H1 (cell line): ENCODE data around the gene WDR91. TPM values are rescaled to one million over a fixed set of nuclear protein-coding genes. Genes with fewer than 3 reads are reported as not detected.

Source experiments
- CTCF ChIA-PET: fragments of 300-600 bp; sonication (Branson Sonifier 250); formaldehyde crosslinking; loops from one replicate; lab custom pipeline; 2021; ENCODE audit not compliant: partially characterized antibody; lab: Charles Lee
- POLR2A ChIA-PET: fragments of 300-600 bp; sonication (Branson Sonifier 250); formaldehyde crosslinking; loops from one replicate; lab custom pipeline; 2021; ENCODE audit warnings: inconsistent platforms; ENCODE audit not compliant: partially characterized antibody; lab: Charles Lee
- DNase-seq, 2 experiments: peaks; one replicate each; pipeline versions ENCODE4 v3.0.0 to v3.0.0-alpha.2; 2010 to 2022; ENCODE audit warnings: low spot score in 2 of 2, low read depth in 1 of 2, mixed read lengths in 1 of 2
- FAIRE-seq: peaks from 2 replicates; lab custom pipeline; 2011; peaks lifted over from hg19 to GRCh38; lab: Jason Lieb, UNC
- H2AFZ ChIP-seq: 2 replicates; pipeline ENCODE4 v1.8.1; 2012; ENCODE audit warnings: low read length, inconsistent platforms
- H2AK5ac ChIP-seq: 2 replicates; pipeline ENCODE4 v1.6.1; 2013; ENCODE audit warnings: low read depth, low read length
- H2BK120ac ChIP-seq: replicated peaks from 2 replicates; pipeline ENCODE3; 2013; ENCODE audit warnings: low read depth, low read length, inconsistent platforms
- H2BK12ac ChIP-seq: 2 replicates; pipeline ENCODE4 v1.6.1; 2013; ENCODE audit warnings: low read depth, low read length
- H2BK15ac ChIP-seq: 2 replicates; pipeline ENCODE4 v1.6.1; 2013; ENCODE audit warnings: low read length
- H2BK20ac ChIP-seq: 2 replicates; pipeline ENCODE4 v1.6.1; 2013; ENCODE audit warnings: low read length
- H2BK5ac ChIP-seq: 2 replicates; pipeline ENCODE4 v1.6.1; 2013; ENCODE audit warnings: low read depth, low read length
- H3K14ac ChIP-seq: 2 replicates; pipeline ENCODE4 v1.6.1; 2013; ENCODE audit warnings: inconsistent platforms; ENCODE audit not compliant: insufficient read length
- H3K18ac ChIP-seq: 2 replicates; pipeline ENCODE4 v1.6.1; 2013; ENCODE audit warnings: low read length; ENCODE audit errors: extremely low read depth
- H3K23ac ChIP-seq: 2 replicates; pipeline ENCODE4 v1.6.1; 2013; ENCODE audit warnings: inconsistent platforms; ENCODE audit not compliant: insufficient read length
- H3K23me2 ChIP-seq: 2 replicates; pipeline ENCODE4 v1.6.1; 2013; ENCODE audit warnings: low read depth, low read length
- H3K27ac ChIP-seq: 2 replicates; pipeline ENCODE4 v1.6.1; 2011; ENCODE audit warnings: low read depth, low read length, inconsistent platforms
- H3K27me3 ChIP-seq, 4 experiments: replicated peaks in 1 of 4; 1 replicate in 1 of 4; 2 replicates in 3 of 4; pipeline versions ENCODE4 v1.6.1 to v1.8.1; 2011 to 2013; ENCODE audit warnings: low read length in 3 of 4, mild to moderate bottlenecking in 3 of 4, inconsistent platforms in 2 of 4, mixed read lengths in 2 of 4, moderate library complexity in 1 of 4; ENCODE audit not compliant: control insufficient read depth in 3 of 4, insufficient read depth in 3 of 4; ENCODE audit errors: extremely low read depth in 1 of 4
- H3K36me3 ChIP-seq, 4 experiments: 2 replicates each; pipeline versions ENCODE4 v1.6.1 to v1.8.1; 2011 to 2013; ENCODE audit warnings: mild to moderate bottlenecking in 4 of 4, low read length in 3 of 4, moderate library complexity in 2 of 4, control low read depth in 1 of 4, inconsistent platforms in 1 of 4; ENCODE audit not compliant: insufficient read depth in 4 of 4, control insufficient read depth in 2 of 4
- H3K4ac ChIP-seq: replicated peaks from 2 replicates; pipeline ENCODE3; 2013; ENCODE audit warnings: low read length, low read depth, mixed read lengths, inconsistent platforms; ENCODE audit not compliant: insufficient read length
- H3K4me1 ChIP-seq, 4 experiments: replicated peaks in 1 of 4; 1 replicate in 1 of 4; 2 replicates in 3 of 4; pipeline versions ENCODE4 v1.6.1 to v1.8.1; 2011 to 2013; ENCODE audit warnings: low read length in 3 of 4, inconsistent platforms in 2 of 4, mixed read lengths in 1 of 4; ENCODE audit not compliant: insufficient read depth in 4 of 4, control insufficient read depth in 3 of 4
- H3K4me2 ChIP-seq, 2 experiments: 2 replicates each; pipeline versions ENCODE4 v1.6.1 to v1.8.1; 2011 to 2013; ENCODE audit warnings: low read depth in 2 of 2, low read length in 2 of 2, control low read depth in 1 of 2, inconsistent platforms in 1 of 2, mild to moderate bottlenecking in 1 of 2; ENCODE audit not compliant: insufficient read depth in 1 of 2
- H3K4me3 ChIP-seq, 4 experiments: fragments of 200-600, 300-600 bp in 1 of 4; sonication (generic), shearing (Covaris generic), sonication (Bioruptor Twin) in 1 of 4; 2 replicates each; pipeline versions ENCODE4 v1.5.1 to v1.8.1; 2011 to 2016; ENCODE audit warnings: low read length in 4 of 4, low read depth in 3 of 4, control low read depth in 2 of 4, inconsistent platforms in 2 of 4, mild to moderate bottlenecking in 2 of 4, mixed read lengths in 1 of 4, moderate library complexity in 1 of 4; ENCODE audit not compliant: insufficient read depth in 2 of 4; ENCODE audit errors: extremely low read depth in 1 of 4
- H3K56ac ChIP-seq: replicated peaks from 2 replicates; pipeline ENCODE3; 2013; ENCODE audit warnings: low read depth, mild to moderate bottlenecking, mixed read lengths, low read length, inconsistent platforms; ENCODE audit not compliant: insufficient read length
- H3K79me1 ChIP-seq: 2 replicates; pipeline ENCODE4 v1.6.1; 2013; ENCODE audit warnings: low read depth, low read length, control low read depth
- H3K79me2 ChIP-seq, 2 experiments: 2 replicates each; pipeline versions ENCODE4 v1.6.1 to v1.8.1; 2012 to 2013; ENCODE audit warnings: low read length in 2 of 2, mild to moderate bottlenecking in 2 of 2, inconsistent platforms in 1 of 2; ENCODE audit not compliant: insufficient read depth in 2 of 2, control insufficient read depth in 1 of 2
- H3K9ac ChIP-seq, 4 experiments: replicated peaks in 1 of 4; 1 replicate in 1 of 4; 2 replicates in 3 of 4; pipeline versions ENCODE4 v1.6.1 to v1.8.1; 2011 to 2013; ENCODE audit warnings: low read depth in 3 of 4, low read length in 3 of 4, control low read depth in 2 of 4, mild to moderate bottlenecking in 2 of 4, moderate library complexity in 2 of 4, inconsistent platforms in 1 of 4; ENCODE audit errors: extremely low read depth in 1 of 4
- H3K9me3 ChIP-seq, 2 experiments: 2 replicates each; pipeline versions ENCODE4 v1.6.1 to v1.8.1; 2012 to 2013; ENCODE audit warnings: mild to moderate bottlenecking in 2 of 2, moderate library complexity in 2 of 2, control low read depth in 1 of 2, inconsistent platforms in 1 of 2, low read depth in 1 of 2, low read length in 1 of 2, mixed read lengths in 1 of 2; ENCODE audit not compliant: insufficient read depth in 2 of 2
- H4K20me1 ChIP-seq, 2 experiments: replicated peaks in 1 of 2; 2 replicates each; pipeline versions ENCODE3 to v1.8.1; 2011 to 2013; ENCODE audit warnings: inconsistent platforms in 2 of 2, low read length in 2 of 2, mild to moderate bottlenecking in 1 of 2; ENCODE audit not compliant: insufficient read depth in 2 of 2, control insufficient read depth in 1 of 2
- H4K5ac ChIP-seq: 2 replicates; pipeline ENCODE4 v1.6.1; 2013; ENCODE audit warnings: low read length, low read depth, mixed read lengths, inconsistent platforms; ENCODE audit not compliant: insufficient read length
- H4K8ac ChIP-seq: 2 replicates; pipeline ENCODE4 v1.8.0; 2013; ENCODE audit warnings: mild to moderate bottlenecking, moderate library complexity, low read length, inconsistent platforms; ENCODE audit not compliant: insufficient read depth; ENCODE audit errors: extremely low read depth
- H4K91ac ChIP-seq: replicated peaks from 2 replicates; pipeline ENCODE3; 2013; ENCODE audit warnings: low read length, mixed read lengths, inconsistent platforms; ENCODE audit not compliant: insufficient read length
- BACH1 ChIP-seq: IDR thresholded peaks from 2 replicates; pipeline ENCODE4 v1.6.1; 2012; ENCODE audit warnings: low read length, improper control_type of control experiment
- BRCA1 ChIP-seq: IDR thresholded peaks from 2 replicates; pipeline ENCODE4 v1.6.1; 2012; ENCODE audit warnings: low read depth, low read length, improper control_type of control experiment
- CREB1 ChIP-seq: IDR thresholded peaks from 2 replicates; pipeline ENCODE4 v1.6.1; 2012; ENCODE audit warnings: inconsistent platforms
- GTF2F1 ChIP-seq: IDR thresholded peaks from 2 replicates; pipeline ENCODE4 v1.6.1; 2012; ENCODE audit warnings: low read depth, low read length, improper control_type of control experiment, borderline replicate concordance
- TCF12 ChIP-seq: IDR thresholded peaks from 2 replicates; pipeline ENCODE4 v1.6.1; 2011; ENCODE audit warnings: low read depth, mild to moderate bottlenecking, low read length
- WGBS, 2 experiments: shearing (Covaris generic) in 1 of 2; methylation state at CpG; one replicate each; pipeline versions ENCODE4 v1.1.6 to v1.1.7; 2013 to 2015; ENCODE audit warnings: low lambda C conversion rate in 2 of 2, mixed read lengths in 2 of 2, inconsistent platforms in 1 of 2, low coverage in 1 of 2, missing lambda C conversion rate in 1 of 2; ENCODE audit not compliant: insufficient replicate concordance in 2 of 2, insufficient coverage in 1 of 2, insufficient read length in 1 of 2; ENCODE audit errors: extremely low coverage in 1 of 2, missing lambda C conversion rate in 1 of 2; 5-methylcytosine and 5-hydroxymethylcytosine counted together
- polyA plus RNA-seq, 7 experiments: library from polyadenylated mRNA; depleted of rRNA in 3 of 7; stranded (reverse) in 5 of 7; unstranded in 2 of 7; fragments of >200 nt in 5 of 7; fragments of 200-250 nt in 2 of 7; gene quantifications; 1 replicate in 5 of 7; 2 replicates in 1 of 7; 4 replicates in 1 of 7; pipeline versions ENCODE4 v1.2.1 to v1.2.3, GENCODE V29; 2011 to 2013; ENCODE audit warnings: missing spikeins in 2 of 7, mixed read lengths in 2 of 7
- total RNA-seq: library from RNA; stranded (reverse); fragmentation: NEBNext Ultra II Directional; extraction: Animal tissue kit (Norgen Biotek cat#: 25700); gene quantifications from 2 replicates; pipeline ENCODE4 v1.2.1, GENCODE V29; 2021

WDR91 gene
- total and polyA plus RNA-seq, 2 of the 8 experiments (the other 6 are each of a cell fraction or from before 2014, with no cell fraction given) = 8.2 to 14.7 TPM

DNA sequence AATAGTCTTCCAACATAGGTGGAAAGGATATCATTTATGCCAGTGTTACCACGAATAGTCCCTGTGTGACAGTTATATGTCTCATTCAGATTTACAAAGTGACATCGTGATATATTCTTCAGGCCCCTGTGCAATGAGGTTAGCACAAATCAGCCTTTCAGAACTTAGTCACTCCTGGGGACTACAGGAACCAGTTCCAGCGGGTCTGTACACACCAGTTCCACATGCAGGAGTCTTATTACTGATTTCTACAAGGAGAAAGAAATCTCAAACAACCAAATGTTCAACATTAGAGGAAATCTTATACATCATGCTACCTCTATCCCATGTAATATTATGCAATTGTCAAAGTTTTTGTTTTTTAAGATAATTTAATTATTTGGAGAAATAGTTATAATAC is 4.4 kb upstream of the WDR91 start:
- H2AK5ac ChIP-seq = no peak overlapping the region
- TF ChIP-seq GTF2F1 (no peak), CREB1 (no peak), BACH1 (no peak), BRCA1 (no peak), TCF12 (no peak)
- H3K9ac ChIP-seq = no peak overlapping the region
- H3K14ac ChIP-seq = no peak overlapping the region
- H3K36me3 ChIP-seq = no peaks in the 10 kb centered on the region
- no peak overlapping the region for H3K4me3 ChIP-seq
- POLR2A ChIA-PET = no interaction called here
- no peak overlapping the region for H3K23ac ChIP-seq
- no peak overlapping the region for H3K4ac ChIP-seq
- no peak overlapping the region for H3K18ac ChIP-seq
- no peak overlapping the region for H2BK120ac ChIP-seq
- no peak overlapping the region for H4K8ac ChIP-seq
- no peaks in the 10 kb centered on the region for H4K20me1 ChIP-seq
- H4K5ac ChIP-seq = no peak overlapping the region
- peaks cover 8% of the 10 kb centered on the region for H3K23me2 ChIP-seq
- H2AFZ ChIP-seq = no peak overlapping the region
- no peak overlapping the region for H4K91ac ChIP-seq
- H2BK5ac ChIP-seq = no peak overlapping the region
- no peaks in the 10 kb centered on the region for H3K79me2 ChIP-seq
- no peaks in the 10 kb centered on the region; a peak in 2 of 7 replicates for H3K4me1 ChIP-seq
- H2BK15ac ChIP-seq = no peak overlapping the region
- no peak overlapping the region for H3K4me2 ChIP-seq
- 0 out of 4 replicates have a peak, but pooled peaks cover 0 to 5% of the 10 kb centered on the region in 2 experiments for H3K9me3 ChIP-seq
- no peak overlapping the region for H2BK20ac ChIP-seq
- H3K56ac ChIP-seq = no peak overlapping the region
- no peaks in the 10 kb centered on the region for H3K79me1 ChIP-seq
- H3K27ac ChIP-seq = no peak overlapping the region
- WGBS, 2 experiments = 88% methylated on average over 3 of the region's 3 CpGs; no CpG with 5 or more reads in 1 of the 2 experiments
- CTCF ChIA-PET = no interaction called here
- no peak for FAIRE-seq
- no peak overlapping the region for H2BK12ac ChIP-seq
- DNase-seq = no peak
- peaks cover 0 to 4% (median 2%) of the 10 kb centered on the region in 4 experiments; a peak in 5 of 7 replicates for H3K27me3 ChIP-seq
